ENCODE results near the gene TMEM147. TPM values are rescaled to one million over a fixed set of nuclear protein-coding genes. Genes with fewer than 3 reads are reported as not detected.

TMEM147 gene
- total and polyA plus RNA-seq, 2 of the 4 experiments (the other 2 are of a cell fraction), result 67.6 to 108 TPM

GRCh38 chr19:35511337-35511736 is 34.1 kb upstream of the TMEM147 start:
- no peak overlapping the region for H4K8ac ChIP-seq (ENCODE audit: low read depth in 2 of 2, low read length in 2 of 2)
- ATAC-seq (ENCODE audit: low read depth) (no peak), DNase-seq (no peak)
- no peaks in the 10 kb centered on the region for H3K36me3 ChIP-seq (ENCODE audit: control insufficient read depth, insufficient read depth, low read length)
- H3K4me3 ChIP-seq (ENCODE audit: insufficient read depth, low read depth, low read length), result no peak overlapping the region
- H3K27ac ChIP-seq (ENCODE audit: insufficient read depth, low read length), result no peak overlapping the region
- no peak overlapping the region for H3K23ac ChIP-seq (ENCODE audit: low read depth, low read length)
- POLR2A ChIA-PET (ENCODE audit: unreplicated experiment), result no interaction called here
- H3K4me2 ChIP-seq (ENCODE audit: low read depth, low read length), result no peak overlapping the region
- H3K14ac ChIP-seq (replicated peaks; ENCODE audit: low read depth, low read length), result no peak overlapping the region
- H3K56ac ChIP-seq (ENCODE audit: extremely low read depth, insufficient read depth, low read length), result no peak overlapping the region
- no peaks in the 10 kb centered on the region for H3K79me1 ChIP-seq (ENCODE audit: low read depth in 1 of 2, low read length in 2 of 2)
- dilution Hi-C loops (cut with HindIII; ENCODE audit: low sequenced_read_pairs, unreplicated experiment) (no loop called here), in situ Hi-C loops (cut with MboI; ENCODE audit: low sequenced_read_pairs) (no loop called here), intact Hi-C loops (cut with micrococcal nuclease) (loop anchor here (2.0 kb wide), 1 partner anchor 33 kb away; the partner anchor contains the start of gene TMEM147)
- no peak overlapping the region for H3K9ac ChIP-seq (ENCODE audit: low read depth, low read length)
- no peak overlapping the region for H2AK9ac ChIP-seq (replicated peaks; ENCODE audit: low read depth, low read length, poor library complexity)
- no TSS peak for BruUV-seq (replicated peaks)
- H4K91ac ChIP-seq (ENCODE audit: insufficient read depth, low read depth, low read length), result no peak overlapping the region
- peaks cover 5% of the 10 kb centered on the region; the same call in 1 of the 2 replicates for H3K4me1 ChIP-seq (ENCODE audit: control insufficient read depth, insufficient read depth, low read length)
- H2BK15ac ChIP-seq (ENCODE audit: low read depth, low read length), result no peak overlapping the region
- H2BK120ac ChIP-seq (ENCODE audit: low read depth, low read length), result no peak overlapping the region
- no peak overlapping the region for H2BK5ac ChIP-seq (ENCODE audit: low read depth, low read length, poor library complexity, severe bottlenecking)
- H3K27me3 ChIP-seq (ENCODE audit: control insufficient read depth, insufficient read depth, low read length), result peaks cover 59% of the 10 kb centered on the region
- H2AK5ac ChIP-seq (ENCODE audit: low read depth, low read length), result no peak overlapping the region
- no peak for TF ChIP-seq CEBPB (IDR thresholded peaks at IDR 0.05; ENCODE audit: low read depth, low read length)
- TF ChIP-seq, protein P1, sequence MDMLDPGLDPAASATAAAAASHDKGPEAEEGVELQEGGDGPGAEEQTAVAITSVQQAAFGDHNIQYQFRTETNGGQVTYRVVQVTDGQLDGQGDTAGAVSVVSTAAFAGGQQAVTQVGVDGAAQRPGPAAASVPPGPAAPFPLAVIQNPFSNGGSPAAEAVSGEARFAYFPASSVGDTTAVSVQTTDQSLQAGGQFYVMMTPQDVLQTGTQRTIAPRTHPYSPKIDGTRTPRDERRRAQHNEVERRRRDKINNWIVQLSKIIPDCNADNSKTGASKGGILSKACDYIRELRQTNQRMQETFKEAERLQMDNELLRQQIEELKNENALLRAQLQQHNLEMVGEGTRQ (IDR thresholded peaks at IDR 0.05; ENCODE audit: low read depth, low read length), result no peak
- TF ChIP-seq ELK1 (IDR thresholded peaks at IDR 0.05; ENCODE audit: borderline replicate concordance, low read depth, low read length), result no peak
- no peak for TF ChIP-seq NFE2L2 (IDR thresholded peaks at IDR 0.05; ENCODE audit: low read depth, low read length)
- no peak for TF ChIP-seq POLR2A (IDR thresholded peaks at IDR 0.05; ENCODE audit: low read depth, low read length)
- TF ChIP-seq CTCF (conservative IDR thresholded peaks at IDR 0.05; ENCODE audit: low read depth, low read length), result no peak
- no peak for TF ChIP-seq RAD21 (IDR thresholded peaks at IDR 0.05; ENCODE audit: low read length)
- TF ChIP-seq BHLHE40 (IDR thresholded peaks at IDR 0.05; ENCODE audit: low read depth, low read length), result no peak
- no peak for TF ChIP-seq MAZ (IDR thresholded peaks at IDR 0.05; ENCODE audit: borderline replicate concordance, low read depth, low read length)
- TF ChIP-seq RFX5 (IDR thresholded peaks at IDR 0.05; ENCODE audit: low read depth, low read length), result no peak
- TF ChIP-seq FOS (IDR thresholded peaks at IDR 0.05; ENCODE audit: low read depth, low read length), result no peak
- 80% methylated on average over 1 of the region's 7 CpGs; no CpG with 5 or more reads in 1 of the 2 experiments for WGBS, 2 experiments (ENCODE audit: extremely low coverage in 2 of 2, insufficient read length in 1 of 2)
- no peak overlapping the region for H3K4ac ChIP-seq (ENCODE audit: low read depth, low read length)
- H4K20me1 ChIP-seq (ENCODE audit: insufficient read depth, low read length), result no peaks in the 10 kb centered on the region
- no peak overlapping the region for H3K18ac ChIP-seq (ENCODE audit: low read depth, low read length)
- CTCF ChIA-PET, result no interaction called here
- H2AFZ ChIP-seq (replicated peaks; ENCODE audit: low read length, poor library complexity), result no peak overlapping the region
- no peaks in the 10 kb centered on the region; the same call in 1 of the 2 replicates for H3K9me1 ChIP-seq (ENCODE audit: insufficient read depth, low read length)
- H3K9me3 ChIP-seq (ENCODE audit: control insufficient read depth, insufficient read depth, low read length), result no peaks in the 10 kb centered on the region
- H4K5ac ChIP-seq (ENCODE audit: low read depth, low read length), result no peak overlapping the region
- H2BK20ac ChIP-seq (ENCODE audit: low read depth, low read length), result no peak overlapping the region
